T-helper 2 cell treated with Interferon-gamma antibody and Interleukin-4, amounts not matched to agents 100 ng/mL and 5 ng/mL, for 36 hours (primary cell): ENCODE measurements around the gene HMMR. TPM values are rescaled to one million over a fixed set of nuclear protein-coding genes. Genes with fewer than 3 reads are reported as not detected.

Source experiments
- intact Hi-C: fragments of 100-400 bp; cut with micrococcal nuclease; formaldehyde crosslinking; loops from one replicate; pipeline ENCODE4 v1.15.1; 2023
- total RNA-seq: library from RNA; stranded (reverse); gene quantifications from 2 replicates; pipeline ENCODE4 v1.2.3, GENCODE V29; 2022

Gene HMMR
- total RNA-seq, 1 donor from 2014 or later: 46.1 TPM

- intact Hi-C loops: no loop called here
These were observed 3.6 kb upstream of the HMMR start for GRCh38 chr5:163456840-163457239.

GRCh38 chr5:163458778-163459385, 1.6 kb upstream of the HMMR start:
- intact Hi-C loops: no loop called here

GRCh38 chr5:163459462-163459818, 992 bp upstream of the HMMR start:
- intact Hi-C loops: no loop called here

- intact Hi-C loops: loop anchor here (1.0 kb wide), 2 partner anchors 23 to 45 kb away; partner anchors contain the start of genes CCNG1 and MAT2B
These were observed 442 bp upstream of the HMMR start, which contains the start of gene NUDCD2 for GRCh38 chr5:163459819-163460561. Gene NUDCD2, minus strand, starts transcription at chr5:163460102. Its CDS starts 52 bp downstream, at chr5:163460050.

- intact Hi-C loops: no loop called here
These were observed 2.6 kb downstream of the HMMR start for GRCh38 chr5:163463063-163463435.

GRCh38 chr5:163467682-163468081, 7.2 kb downstream of the HMMR start:
- intact Hi-C loops: no loop called here

- intact Hi-C loops: no loop called here
These were observed 13.3 kb downstream of the HMMR start for GRCh38 chr5:163473635-163474243.

GRCh38 chr5:163475411-163475810, 15.0 kb downstream of the HMMR start:
- intact Hi-C loops: no loop called here

GRCh38 chr5:163478126-163478981, 17.9 kb downstream of the HMMR start:
- intact Hi-C loops: no loop called here

GRCh38 chr5:163478982-163479271, 18.5 kb downstream of the HMMR start:
- intact Hi-C loops: no loop called here

GRCh38 chr5:163489055-163489744, 28.8 kb downstream of the HMMR start:
- intact Hi-C loops: loop anchor here (2.0 kb wide), 1 partner anchor 16 kb away; the partner anchor contains the start of gene MAT2B

GRCh38 chr5:163489745-163490075, 29.3 kb downstream of the HMMR start:
- intact Hi-C loops: loop anchor here (2.0 kb wide), 1 partner anchor 15 kb away; the partner anchor contains the start of gene MAT2B

GRCh38 chr5:163496286-163496685, 35.9 kb downstream of the HMMR start:
- intact Hi-C loops: no loop called here

GRCh38 chr5:163497315-163497714, 36.9 kb downstream of the HMMR start:
- intact Hi-C loops: no loop called here

- intact Hi-C loops: no loop called here
These were observed 38.5 kb downstream of the HMMR start for GRCh38 chr5:163498886-163499285.

GRCh38 chr5:163502521-163502920, 42.1 kb downstream of the HMMR start:
- intact Hi-C loops: no loop called here

GRCh38 chr5:163503106-163504078, 43.0 kb downstream of the HMMR start:
- intact Hi-C loops: loop anchor here (2.0 kb wide), 1 partner anchor 15 kb away; no protein-coding TSS in a partner anchor

- intact Hi-C loops: loop anchor here (2.0 kb wide), 1 partner anchor 16 kb away; no protein-coding TSS in a partner anchor
These were observed 43.9 kb downstream of the HMMR start for GRCh38 chr5:163504079-163504931.

- intact Hi-C loops: loop anchor here (1.0 to 5.0 kb wide), 4 partner anchors 16 to 193 kb away; partner anchors contain the start of genes CCNG1, HMMR and NUDCD2
These were observed 44.6 kb downstream of the HMMR start for GRCh38 chr5:163505049-163505367.
